T-helper 17 cell (primary cell): Measurements from ENCODE around the gene OR10H3. TPM values are rescaled to one million over a fixed set of nuclear protein-coding genes. Genes with fewer than 3 reads are reported as not detected.

Experiments
- ATAC-seq: fragments of 150-1000 bp; cut with Tn5 transposase; 2 replicates; pipeline ENCODE4 v1.10.0; 2021; ENCODE audit warnings: mild to moderate bottlenecking, moderate library complexity
- DNase-seq, 3 donors: peaks; one replicate each; pipeline versions ENCODE4 v3.0.0 to v3.0.0-alpha.2; 2020 to 2021
- H3K9me3 ChIP-seq: one replicate; pipeline ENCODE4 v1.7.0; 2013; ENCODE audit warnings: low read length, mild to moderate bottlenecking; ENCODE audit not compliant: control insufficient read depth, poor library complexity, severe bottlenecking
- H3K27ac Mint-ChIP-seq: one replicate; pipeline ENCODE4 v1.8.0; 2022; ENCODE audit warnings: mild to moderate bottlenecking, moderate library complexity, mixed read lengths
- H3K27me3 Mint-ChIP-seq: one replicate; pipeline ENCODE4 v1.8.0; 2022; ENCODE audit warnings: mixed read lengths
- H3K36me3 Mint-ChIP-seq: one replicate; pipeline ENCODE4 v1.8.0; 2022; ENCODE audit warnings: low read depth, mixed read lengths
- H3K4me1 Mint-ChIP-seq: one replicate; pipeline ENCODE4 v1.8.0; 2022; ENCODE audit warnings: mild to moderate bottlenecking, mixed read lengths
- H3K4me3 Mint-ChIP-seq: one replicate; pipeline ENCODE4 v1.8.0; 2022; ENCODE audit warnings: mild to moderate bottlenecking, moderate library complexity, mixed read lengths
- total RNA-seq, 4 donors: library from RNA in 2 of 4; stranded (reverse) in 2 of 4; gene quantifications; one replicate each; pipeline ENCODE4 v1.2.3 and lab custom pipeline; 2022 to 2026

The OR10H3 gene, protein sequence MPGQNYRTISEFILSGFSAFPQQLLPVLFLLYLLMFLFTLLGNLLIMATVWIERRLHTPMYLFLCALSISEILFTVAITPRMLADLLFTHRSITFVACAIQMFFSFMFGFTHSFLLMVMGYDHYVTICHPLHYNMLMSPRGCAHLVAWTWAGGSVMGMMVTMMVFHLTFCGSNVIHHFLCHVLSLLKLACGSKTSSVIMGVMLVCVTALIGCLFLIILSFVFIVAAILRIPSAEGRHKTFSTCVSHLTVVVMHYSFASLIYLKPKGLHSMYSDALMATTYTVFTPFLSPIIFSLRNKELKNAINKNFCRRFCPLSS
- not detected for total RNA-seq
- 0 reads per million in 2 donors for total RNA-seq (lab: John Stamatoyannopoulos, UW)

DNA sequence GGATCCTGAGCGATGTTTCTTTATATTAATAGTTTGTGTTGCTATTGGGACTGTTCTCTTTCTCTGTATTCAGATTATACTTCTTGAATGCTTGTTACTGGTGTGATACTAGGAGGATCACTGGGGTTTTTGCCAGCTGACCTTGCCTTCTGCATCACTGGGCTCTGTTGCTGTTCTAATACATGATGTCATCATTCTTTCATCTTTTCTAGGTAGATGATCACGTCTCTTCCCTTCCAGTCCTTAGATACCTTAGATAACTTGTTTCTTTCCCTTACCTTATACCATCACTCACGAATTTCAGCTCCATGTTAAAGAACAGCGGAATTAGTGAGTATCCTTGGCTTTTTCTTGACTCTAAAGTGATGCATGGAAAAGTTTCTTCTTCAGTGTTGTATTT is at the start of gene OR10H3:
Gene OR10H3 (plus strand): TSS at position 264 of the 400 bp plus-strand sequence. CDS start 3,408 bp downstream, outside the sequence.
- no peaks in the 10 kb centered on the region for H3K36me3 Mint-ChIP-seq
- no peak within 1 kb of the TSS for H3K4me3 Mint-ChIP-seq
- no peak within 1 kb of the TSS for H3K27ac Mint-ChIP-seq
- DNase-seq: no peak
- no peaks in the 10 kb centered on the region for H3K9me3 ChIP-seq
- no peak for ATAC-seq
- H3K27me3 Mint-ChIP-seq: peaks cover 23% of the 10 kb centered on the region
- no peaks in the 10 kb centered on the region for H3K4me1 Mint-ChIP-seq

DNA sequence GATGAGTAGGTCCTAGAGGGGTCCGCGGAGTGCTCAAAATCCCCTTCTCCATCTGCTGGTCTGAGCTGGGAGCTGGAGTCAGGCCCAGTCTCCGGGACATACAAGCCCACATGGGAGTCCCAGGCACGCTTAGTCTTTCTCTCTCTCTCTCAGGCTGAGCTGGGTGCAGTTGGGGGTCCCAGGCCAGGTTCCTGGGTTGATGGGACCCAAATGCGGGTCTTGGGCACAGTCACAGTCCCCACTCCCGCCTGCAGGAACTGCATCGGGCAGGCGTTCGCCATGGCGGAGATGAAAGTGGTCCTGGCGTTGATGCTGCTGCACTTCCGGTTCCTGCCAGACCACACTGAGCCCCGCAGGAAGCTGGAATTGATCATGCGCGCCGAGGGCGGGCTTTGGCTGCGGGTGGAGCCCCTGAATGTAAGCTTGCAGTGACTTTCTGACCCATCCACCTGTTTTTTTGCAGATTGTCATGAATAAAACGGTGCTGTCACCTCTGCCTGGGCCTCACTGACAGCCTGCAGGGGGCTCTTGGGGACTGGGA is 41.1 kb upstream of the OR10H3 start:
- DNase-seq (no peak), ATAC-seq (no peak)
- no peak overlapping the region for H3K27ac Mint-ChIP-seq
- H3K9me3 ChIP-seq: no peaks in the 10 kb centered on the region
- peaks cover 22% of the 10 kb centered on the region for H3K27me3 Mint-ChIP-seq
- H3K4me1 Mint-ChIP-seq: no peaks in the 10 kb centered on the region
- no peaks in the 10 kb centered on the region for H3K36me3 Mint-ChIP-seq
- H3K4me3 Mint-ChIP-seq: no peak overlapping the region

DNA sequence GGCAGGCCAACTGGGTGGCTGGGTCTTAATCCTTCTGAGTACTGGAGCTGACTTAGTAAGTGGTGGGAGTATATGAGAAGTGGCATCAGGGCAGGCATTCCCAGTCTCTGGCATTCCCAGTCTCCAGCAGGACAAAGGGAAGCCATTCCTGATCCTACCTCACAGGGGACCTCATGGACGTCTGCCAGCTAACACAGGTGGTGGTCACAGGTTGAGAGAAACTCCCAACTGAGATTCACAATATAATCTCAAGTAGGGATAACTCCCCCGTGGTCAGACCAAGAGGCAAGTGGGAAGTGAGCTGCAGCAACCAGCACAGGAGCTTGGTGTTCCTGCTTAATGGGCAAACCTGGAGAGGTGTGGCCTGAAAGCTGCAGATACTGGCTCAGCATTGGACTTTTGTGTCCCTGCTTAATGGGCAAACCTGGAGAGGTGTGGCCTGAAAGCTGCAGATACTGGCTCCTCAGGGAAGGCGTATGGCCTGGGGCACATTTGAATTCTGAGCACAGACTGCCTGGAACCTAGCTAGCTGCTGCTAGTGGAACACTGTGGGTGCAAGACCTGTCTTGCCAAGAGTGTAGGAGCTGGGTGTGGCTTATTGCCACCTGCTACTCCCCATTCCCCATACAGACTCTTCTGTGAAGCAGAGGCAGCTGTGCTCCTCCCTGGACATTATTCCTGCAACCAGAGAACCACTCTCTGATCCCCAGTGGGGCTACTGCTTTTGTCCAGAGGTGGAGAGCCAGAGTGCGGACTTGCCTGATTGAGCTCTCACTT is 35.8 kb upstream of the OR10H3 start:
- Mint-ChIP-seq H3K4me1 (no peaks in the 10 kb centered on the region), H3K27me3 (peaks cover 43% of the 10 kb centered on the region), H3K36me3 (peaks cover 2% of the 10 kb centered on the region), H3K27ac (no peak overlapping the region), H3K4me3 (no peak overlapping the region)
- ATAC-seq: no peak
- H3K9me3 ChIP-seq: no peaks in the 10 kb centered on the region
- DNase-seq: no peak

DNA sequence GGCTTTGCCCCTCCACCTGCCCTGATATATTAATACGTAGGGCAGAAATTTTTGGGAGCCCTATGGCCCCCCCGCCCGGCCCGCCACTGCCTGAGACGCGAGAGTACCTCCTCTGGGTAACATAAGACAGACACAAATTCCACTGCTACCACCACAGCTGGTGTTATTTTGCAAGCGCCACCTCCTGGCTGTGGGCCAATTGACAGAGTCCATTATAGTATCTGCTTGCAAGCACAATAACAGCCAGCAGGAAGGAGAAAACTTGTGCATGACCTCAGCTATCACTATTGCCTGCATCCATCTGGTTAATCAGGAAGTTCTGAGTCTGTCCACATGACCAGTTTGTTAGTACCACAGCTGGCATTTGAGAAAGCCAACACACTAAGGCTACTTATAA is 35.3 kb upstream of the OR10H3 start:
- H3K9me3 ChIP-seq: no peaks in the 10 kb centered on the region
- H3K4me3 Mint-ChIP-seq: no peak overlapping the region
- ATAC-seq (peak; percentile 32), DNase-seq (no peak)
- H3K36me3 Mint-ChIP-seq: peaks cover 2% of the 10 kb centered on the region
- H3K27ac Mint-ChIP-seq: no peak overlapping the region
- H3K4me1 Mint-ChIP-seq: no peaks in the 10 kb centered on the region
- H3K27me3 Mint-ChIP-seq: peaks cover 42% of the 10 kb centered on the region

DNA sequence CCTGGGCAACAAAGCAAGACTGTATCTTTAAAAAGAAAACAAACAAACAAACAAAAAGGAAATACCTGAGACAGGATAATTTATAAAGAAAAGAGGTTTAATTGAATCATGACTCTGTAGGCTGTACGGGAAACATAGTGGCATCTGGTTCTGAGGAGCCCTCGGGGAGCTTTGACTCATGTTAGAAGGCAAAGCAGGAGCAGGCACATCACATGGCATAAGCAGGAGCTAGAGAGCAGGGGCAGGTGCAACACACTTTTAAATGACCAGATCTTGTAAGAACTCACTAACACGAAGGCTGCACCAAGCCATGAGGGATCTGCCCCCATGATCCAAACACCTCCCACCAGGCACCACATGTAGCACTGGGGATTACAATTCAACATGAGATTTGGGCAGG is 23.1 kb upstream of the OR10H3 start:
- no peak for DNase-seq
- H3K9me3 ChIP-seq: no peaks in the 10 kb centered on the region
- Mint-ChIP-seq H3K4me3 (no peak overlapping the region), H3K27me3 (peaks cover 29% of the 10 kb centered on the region), H3K27ac (no peak overlapping the region), H3K4me1 (peaks cover 3% of the 10 kb centered on the region), H3K36me3 (peaks cover 2% of the 10 kb centered on the region)
- ATAC-seq: no peak

DNA sequence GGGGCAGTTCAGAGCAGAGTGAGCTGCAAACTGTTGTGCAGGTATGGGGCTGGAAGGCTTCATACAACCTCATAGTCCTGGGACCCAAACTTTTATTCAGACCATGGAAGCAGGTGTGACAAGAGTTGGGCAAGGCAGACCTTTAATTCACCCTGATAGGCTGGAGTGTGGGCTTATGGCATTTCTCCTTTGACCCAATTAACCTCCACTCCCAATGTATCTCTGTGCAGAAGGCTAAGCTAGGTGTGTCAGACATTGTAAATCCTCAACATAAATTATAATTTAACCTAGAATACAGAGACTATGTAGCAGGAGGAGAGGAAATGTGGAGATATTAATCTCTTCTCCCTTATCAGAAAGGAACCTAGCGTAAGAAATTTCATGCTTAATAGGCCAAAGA is 22.1 kb upstream of the OR10H3 start:
- peaks cover 3% of the 10 kb centered on the region for H3K4me1 Mint-ChIP-seq
- DNase-seq (no peak), ATAC-seq (no peak)
- peaks cover 2% of the 10 kb centered on the region for H3K36me3 Mint-ChIP-seq
- no peaks in the 10 kb centered on the region for H3K9me3 ChIP-seq
- H3K4me3 Mint-ChIP-seq: no peak overlapping the region
- H3K27ac Mint-ChIP-seq: no peak overlapping the region
- peaks cover 29% of the 10 kb centered on the region for H3K27me3 Mint-ChIP-seq

DNA sequence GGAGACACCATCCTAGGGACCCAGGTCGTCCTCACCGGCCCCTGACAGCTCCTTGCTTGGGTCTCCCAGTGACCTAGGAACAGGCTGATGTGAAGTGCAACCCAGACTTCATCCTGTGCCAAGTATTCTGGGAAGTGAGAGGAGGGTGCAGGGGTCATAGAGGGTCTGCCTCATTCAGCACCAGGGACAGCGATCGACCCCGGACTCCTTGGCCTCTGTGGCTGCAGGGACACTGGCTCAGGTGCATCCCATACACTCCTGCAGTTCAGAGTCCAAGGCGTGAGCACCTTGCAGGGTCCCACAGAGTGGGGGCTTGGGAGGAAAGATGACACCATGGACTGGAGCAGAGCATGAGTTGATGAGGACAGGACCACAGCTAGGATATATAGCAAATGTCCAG is 20.0 kb upstream of the OR10H3 start:
- Mint-ChIP-seq H3K4me3 (no peak overlapping the region), H3K27ac (no peak overlapping the region), H3K36me3 (peaks cover 2% of the 10 kb centered on the region), H3K4me1 (peaks cover 5% of the 10 kb centered on the region), H3K27me3 (peaks cover 38% of the 10 kb centered on the region)
- no peaks in the 10 kb centered on the region for H3K9me3 ChIP-seq
- DNase-seq (no peak), ATAC-seq (no peak)

DNA sequence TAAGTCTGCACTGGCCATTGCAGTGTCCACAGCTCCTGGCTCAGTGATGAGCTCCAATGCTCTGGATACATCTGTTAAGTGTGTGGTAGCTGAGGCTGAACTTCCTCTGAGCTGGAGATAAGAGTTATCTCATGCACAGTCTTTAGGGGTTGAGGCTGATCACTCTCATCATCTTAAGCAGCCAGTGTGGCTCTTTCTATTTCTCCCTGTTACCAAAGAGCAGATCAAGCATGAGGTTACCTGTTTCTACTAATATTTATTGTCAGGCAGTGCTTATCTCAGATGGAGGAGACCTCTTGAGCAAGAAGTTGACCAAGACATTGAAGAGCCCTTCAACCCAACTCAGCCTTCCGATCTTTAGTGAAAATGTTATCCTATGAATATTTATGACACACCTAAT is 16.5 kb upstream of the OR10H3 start:
- Mint-ChIP-seq H3K27ac (no peak overlapping the region), H3K36me3 (peaks cover 2% of the 10 kb centered on the region), H3K4me3 (no peak overlapping the region), H3K4me1 (peaks cover 7% of the 10 kb centered on the region), H3K27me3 (peaks cover 46% of the 10 kb centered on the region)
- ATAC-seq (no peak), DNase-seq (no peak)
- H3K9me3 ChIP-seq: no peaks in the 10 kb centered on the region

DNA sequence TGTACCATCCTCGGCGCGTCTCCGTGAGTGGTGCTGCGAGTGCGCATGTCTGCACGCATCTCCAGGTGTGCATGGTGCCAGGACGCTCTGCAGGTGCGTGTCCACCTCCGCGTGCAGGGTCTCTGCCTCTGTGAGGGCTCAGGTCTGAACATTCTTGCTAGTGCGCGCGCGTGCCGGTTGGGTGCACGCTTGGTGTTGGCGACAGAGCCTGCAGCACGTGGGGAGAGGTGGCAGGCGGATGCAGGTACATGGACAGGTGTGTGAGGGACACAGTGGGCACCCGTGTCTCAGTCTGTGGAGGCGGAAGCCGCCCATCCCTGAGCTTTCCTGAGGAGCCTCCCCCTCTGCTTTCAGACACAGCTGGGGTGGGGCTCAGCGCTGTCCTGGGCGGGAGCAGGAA is 14.8 kb upstream of the OR10H3 start:
- Mint-ChIP-seq H3K4me1 (peaks cover 12% of the 10 kb centered on the region), H3K36me3 (no peaks in the 10 kb centered on the region), H3K27me3 (peaks cover 45% of the 10 kb centered on the region), H3K27ac (no peak overlapping the region), H3K4me3 (no peak overlapping the region)
- no peak for ATAC-seq
- no peak for DNase-seq
- H3K9me3 ChIP-seq: no peaks in the 10 kb centered on the region

DNA sequence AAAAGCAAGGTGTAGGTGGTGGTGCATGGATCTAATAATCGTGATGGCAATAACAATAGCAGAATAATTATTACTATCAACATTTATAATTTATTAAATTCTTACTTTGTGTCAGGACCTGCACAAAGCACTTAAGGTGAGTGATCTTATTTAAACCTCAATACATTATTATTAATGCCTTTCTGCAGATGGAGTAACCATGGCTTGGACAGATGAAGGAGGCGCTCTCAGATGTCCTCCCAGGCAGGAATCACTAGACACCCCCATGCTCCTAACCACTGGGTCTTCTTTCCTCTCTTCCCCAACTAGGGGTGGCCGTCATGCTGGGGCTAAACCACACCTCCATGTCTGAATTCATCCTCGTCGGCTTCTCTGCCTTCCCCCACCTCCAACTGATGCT is 10.1 kb upstream of the OR10H3 start, which contains the start of gene OR10H2:
Gene OR10H2 (plus strand): TSS at position 301 of the 400 bp plus-strand sequence. CDS start 20 bp downstream, at position 321.
- no peaks in the 10 kb centered on the region for H3K36me3 Mint-ChIP-seq
- peak within 1 kb of the TSS; percentile 60 for H3K4me3 Mint-ChIP-seq
- no peaks in the 10 kb centered on the region for H3K9me3 ChIP-seq
- peaks cover 11% of the 10 kb centered on the region for H3K4me1 Mint-ChIP-seq
- DNase-seq (no peak), ATAC-seq (no peak)
- H3K27ac Mint-ChIP-seq: no peak within 1 kb of the TSS
- H3K27me3 Mint-ChIP-seq: peaks cover 55% of the 10 kb centered on the region

DNA sequence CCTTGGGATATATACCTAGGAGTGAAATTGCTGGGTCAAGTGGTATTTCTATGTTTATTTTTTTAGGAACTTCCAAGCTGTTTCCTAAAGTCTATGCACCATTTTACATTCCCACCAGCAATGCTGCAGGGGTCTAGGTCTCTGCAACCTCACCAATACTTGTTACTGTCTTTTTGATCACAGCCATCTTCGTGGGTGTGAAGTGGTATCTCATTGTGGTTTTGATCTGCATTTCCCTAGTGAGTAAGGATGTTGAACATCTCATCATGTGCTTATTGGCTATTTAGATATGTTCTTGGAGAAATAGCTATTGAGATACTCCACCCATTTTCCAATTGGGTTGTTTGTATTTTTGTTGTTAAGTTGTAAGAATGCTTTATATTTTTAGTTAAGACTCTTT is 7.2 kb upstream of the OR10H3 start:
- Mint-ChIP-seq H3K27me3 (peaks cover 51% of the 10 kb centered on the region), H3K4me3 (no peak overlapping the region), H3K27ac (no peak overlapping the region), H3K36me3 (no peaks in the 10 kb centered on the region), H3K4me1 (peaks cover 8% of the 10 kb centered on the region)
- DNase-seq (no peak), ATAC-seq (no peak)
- no peaks in the 10 kb centered on the region for H3K9me3 ChIP-seq

DNA sequence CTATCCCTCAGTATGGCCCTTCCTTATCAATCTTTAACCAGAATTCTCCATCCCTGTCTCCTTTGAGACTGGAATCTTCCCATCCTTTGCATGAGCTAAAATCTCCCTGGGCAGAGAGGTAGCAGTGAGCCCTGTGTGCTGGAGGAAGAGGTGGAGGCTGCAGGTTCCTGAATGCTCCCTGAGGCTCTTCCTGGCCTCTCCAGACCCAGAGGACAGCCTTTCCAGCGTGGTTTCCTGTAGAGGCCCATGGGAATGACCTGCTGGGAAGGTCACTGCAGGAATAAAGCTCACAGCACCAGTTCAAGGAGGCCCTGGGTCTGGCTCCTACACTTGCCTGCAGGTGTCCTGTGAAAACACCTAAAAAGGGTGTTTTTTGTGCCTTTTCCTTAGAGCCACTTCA is 5.4 kb upstream of the OR10H3 start:
- H3K36me3 Mint-ChIP-seq: no peaks in the 10 kb centered on the region
- no peak for ATAC-seq
- H3K27me3 Mint-ChIP-seq: peaks cover 34% of the 10 kb centered on the region
- H3K4me1 Mint-ChIP-seq: peaks cover 1% of the 10 kb centered on the region
- H3K4me3 Mint-ChIP-seq: no peak overlapping the region
- H3K27ac Mint-ChIP-seq: no peak overlapping the region
- no peaks in the 10 kb centered on the region for H3K9me3 ChIP-seq
- DNase-seq: no peak

DNA sequence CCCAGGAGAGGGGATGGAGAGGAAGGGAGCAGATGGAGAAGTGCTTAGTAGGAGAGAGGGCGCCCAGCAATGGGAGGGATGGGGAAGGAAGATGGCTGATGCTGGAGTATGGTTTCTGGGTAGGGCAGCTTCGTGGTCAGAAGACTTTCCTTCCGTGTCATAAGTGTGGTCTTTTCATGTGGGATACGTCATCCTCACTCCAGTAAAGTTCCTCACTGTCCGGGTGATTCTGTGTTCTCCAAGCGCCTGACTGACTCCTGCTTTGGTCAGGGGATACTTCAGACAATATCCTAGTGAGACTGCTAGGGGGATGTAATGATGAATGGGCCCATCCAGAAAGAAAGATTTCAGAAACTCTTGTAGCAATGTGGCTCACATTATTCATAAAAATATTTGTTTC is 3.9 kb upstream of the OR10H3 start:
- no peaks in the 10 kb centered on the region for H3K9me3 ChIP-seq
- peaks cover 26% of the 10 kb centered on the region for H3K27me3 Mint-ChIP-seq
- no peak overlapping the region for H3K27ac Mint-ChIP-seq
- ATAC-seq (no peak), DNase-seq (no peak)
- no peaks in the 10 kb centered on the region for H3K4me1 Mint-ChIP-seq
- no peak overlapping the region for H3K4me3 Mint-ChIP-seq
- H3K36me3 Mint-ChIP-seq: no peaks in the 10 kb centered on the region
